Panc1 (cell line): ENCODE data around the gene SFTPB. TPM values are rescaled to one million over a fixed set of nuclear protein-coding genes. Genes with fewer than 3 reads are reported as not detected.

Experiments
- ATAC-seq: fragments of 200-7000 bp; cut with Tn5 transposase; 2 replicates; pipeline ENCODE4 v1.9.1; 2020; ENCODE audit warnings: mild to moderate bottlenecking, moderate library complexity
- BruUV-seq: library from RNA; stranded (reverse); fragments of 400-500 nt; replicated peaks from 2 replicates; lab custom pipeline; 2021; lab: Mats Ljungman, UMichigan
- CTCF ChIA-PET: fragments of 300-600 bp; sonication (Branson Sonifier 250); formaldehyde crosslinking; loops from one replicate; lab custom pipeline; 2022; ENCODE audit warnings: antibody characterized with exemption; lab: Charles Lee
- POLR2A ChIA-PET: fragments of 300-600 bp; sonication (Branson Sonifier 250); formaldehyde crosslinking; loops from one replicate; lab custom pipeline; 2022; ENCODE audit warnings: antibody characterized with exemption; lab: Charles Lee
- DNase-seq: peaks from one replicate; pipeline ENCODE4 v3.0.0-alpha.2; 2010; ENCODE audit warnings: low read depth, low spot score
- H3K27ac ChIP-seq: 2 replicates; pipeline ENCODE4 v1.5.1; 2011; ENCODE audit warnings: mild to moderate bottlenecking, low read length, inconsistent platforms
- H3K27me3 ChIP-seq: fragments of 200-500 bp; sonication (Bioruptor generic); 2 replicates; pipeline ENCODE4 v1.6.0; 2014; ENCODE audit warnings: low read length, inconsistent platforms; ENCODE audit not compliant: control insufficient read depth, insufficient read depth
- H3K36me3 ChIP-seq: fragments of 200-500 bp; sonication (Bioruptor generic); 2 replicates; pipeline ENCODE4 v1.5.1; 2014; ENCODE audit warnings: inconsistent platforms, mild to moderate bottlenecking, low read length, moderate library complexity; ENCODE audit not compliant: control insufficient read depth, insufficient read depth
- H3K4me1 ChIP-seq: 2 replicates; pipeline ENCODE4 v1.5.1; 2011; ENCODE audit warnings: inconsistent platforms, mild to moderate bottlenecking, low read length, moderate library complexity; ENCODE audit not compliant: control insufficient read depth, insufficient read depth
- H3K4me3 ChIP-seq, 2 experiments: 2 replicates each; pipeline ENCODE4 v1.5.1; 2011 to 2012; ENCODE audit warnings: low read depth in 2 of 2, low read length in 2 of 2, mild to moderate bottlenecking in 2 of 2, inconsistent platforms in 1 of 2, moderate library complexity in 1 of 2
- H3K9me3 ChIP-seq: fragments of 200-500 bp; sonication (Bioruptor generic); 2 replicates; pipeline ENCODE4 v1.5.1; 2014; ENCODE audit warnings: low read depth, mild to moderate bottlenecking, inconsistent platforms, low read length, moderate library complexity; ENCODE audit not compliant: control insufficient read depth, insufficient read depth
- POLR2AphosphoS5 ChIP-seq: IDR thresholded peaks from 2 replicates; pipeline ENCODE4 v1.6.1; 2012; ENCODE audit warnings: mild to moderate bottlenecking, low read depth, low read length, moderate library complexity
- SIN3A ChIP-seq: IDR thresholded peaks from 2 replicates; pipeline ENCODE4 v1.6.1; 2012; ENCODE audit warnings: low read depth, mild to moderate bottlenecking, low read length, moderate library complexity, borderline replicate concordance; ENCODE audit not compliant: insufficient read depth
- TCF7L2 ChIP-seq: IDR thresholded peaks from 2 replicates; pipeline ENCODE4 v1.6.1; 2011; ENCODE audit warnings: mild to moderate bottlenecking, low read depth, low read length, inconsistent platforms
- in situ Hi-C: cut with HindIII; loops from 2 replicates; pipeline ENCODE4 v1.10.0; 2016; ENCODE audit warnings: low sequenced_read_pairs, low pct_unique_long_range_greater_than_20kb
- intact Hi-C: fragments of 100-400 bp; cut with micrococcal nuclease; formaldehyde crosslinking; loops from one replicate; pipeline ENCODE4 v1.10.0; 2022; ENCODE audit not compliant: unreplicated experiment
- total RNA-seq: library from RNA; stranded (reverse); gene quantifications from one replicate; pipeline ENCODE4 v1.2.1, GENCODE V29; 2021; ENCODE audit not compliant: unreplicated experiment
- TF ChIP-seq, protein P1 (sequence below): fragments of 450-650 bp; IDR thresholded peaks from 2 replicates; pipeline ENCODE4 v1.5.1; 2017; ENCODE audit warnings: mild to moderate bottlenecking
- TF ChIP-seq, protein P2 (sequence below), 2 experiments: IDR thresholded peaks; 2 replicates each; pipeline ENCODE4 v1.6.1; 2011 to 2012; ENCODE audit warnings: low read depth in 2 of 2, control low read depth in 1 of 2, low read length in 1 of 2, mild to moderate bottlenecking in 1 of 2, moderate library complexity in 1 of 2; ENCODE audit not compliant: insufficient read depth in 1 of 2

Gene SFTPB
- total RNA-seq, 1 experiment from 2014 or later = 5.6 TPM

DNA sequence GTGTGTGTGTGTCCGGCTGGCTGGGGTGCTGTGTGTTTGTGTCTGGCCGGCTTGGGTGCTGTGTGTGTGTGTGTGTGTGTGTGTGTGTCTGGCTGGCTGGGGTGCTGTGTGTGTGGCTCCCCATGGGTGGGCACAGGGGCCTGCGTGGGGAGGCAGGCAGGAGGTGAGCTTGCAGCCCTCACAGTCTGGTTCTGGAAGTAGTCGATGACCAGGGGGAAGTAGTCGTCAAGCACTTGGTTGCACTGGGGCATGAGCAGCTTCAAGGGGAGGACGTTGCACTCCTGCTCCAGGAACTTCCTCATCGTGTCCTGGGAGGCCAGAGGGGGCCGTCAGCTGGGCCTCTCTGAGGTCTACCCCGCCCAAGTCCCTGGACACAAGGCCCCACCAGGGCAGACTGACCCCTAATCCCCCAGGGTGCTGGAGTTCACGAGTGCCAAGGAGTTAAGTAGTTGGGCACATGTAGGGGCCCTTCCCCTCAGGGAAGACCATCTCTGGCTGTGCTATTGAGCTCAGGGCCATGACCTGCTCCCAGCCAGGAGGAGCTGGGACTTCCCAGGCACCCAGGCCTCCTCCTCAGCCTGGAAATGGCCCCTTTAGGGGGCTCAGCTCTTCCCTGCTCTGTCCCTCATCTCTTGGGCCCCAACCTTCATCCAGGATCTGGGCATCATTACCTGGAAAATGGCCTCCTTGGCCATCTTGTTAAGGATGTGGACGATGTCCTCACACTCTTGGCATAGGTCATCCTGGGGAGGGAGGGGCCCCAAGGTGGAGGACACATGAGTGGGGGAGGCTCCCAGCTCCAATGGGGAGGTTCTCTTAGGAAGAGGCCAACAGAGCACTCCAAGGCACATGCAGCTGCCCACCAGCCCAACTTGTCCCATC is 1.3 kb downstream of the SFTPB start:
- DNase-seq (no peak), ATAC-seq (no peak)
- ChIA-PET CTCF (no interaction called here), POLR2A (no interaction called here)
- TF ChIP-seq TCF7L2 (no peak), SIN3A (no peak), POLR2AphosphoS5 (no peak)
- TF ChIP-seq, protein P1, sequence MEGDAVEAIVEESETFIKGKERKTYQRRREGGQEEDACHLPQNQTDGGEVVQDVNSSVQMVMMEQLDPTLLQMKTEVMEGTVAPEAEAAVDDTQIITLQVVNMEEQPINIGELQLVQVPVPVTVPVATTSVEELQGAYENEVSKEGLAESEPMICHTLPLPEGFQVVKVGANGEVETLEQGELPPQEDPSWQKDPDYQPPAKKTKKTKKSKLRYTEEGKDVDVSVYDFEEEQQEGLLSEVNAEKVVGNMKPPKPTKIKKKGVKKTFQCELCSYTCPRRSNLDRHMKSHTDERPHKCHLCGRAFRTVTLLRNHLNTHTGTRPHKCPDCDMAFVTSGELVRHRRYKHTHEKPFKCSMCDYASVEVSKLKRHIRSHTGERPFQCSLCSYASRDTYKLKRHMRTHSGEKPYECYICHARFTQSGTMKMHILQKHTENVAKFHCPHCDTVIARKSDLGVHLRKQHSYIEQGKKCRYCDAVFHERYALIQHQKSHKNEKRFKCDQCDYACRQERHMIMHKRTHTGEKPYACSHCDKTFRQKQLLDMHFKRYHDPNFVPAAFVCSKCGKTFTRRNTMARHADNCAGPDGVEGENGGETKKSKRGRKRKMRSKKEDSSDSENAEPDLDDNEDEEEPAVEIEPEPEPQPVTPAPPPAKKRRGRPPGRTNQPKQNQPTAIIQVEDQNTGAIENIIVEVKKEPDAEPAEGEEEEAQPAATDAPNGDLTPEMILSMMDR = no peak
- TF ChIP-seq, protein P2, sequence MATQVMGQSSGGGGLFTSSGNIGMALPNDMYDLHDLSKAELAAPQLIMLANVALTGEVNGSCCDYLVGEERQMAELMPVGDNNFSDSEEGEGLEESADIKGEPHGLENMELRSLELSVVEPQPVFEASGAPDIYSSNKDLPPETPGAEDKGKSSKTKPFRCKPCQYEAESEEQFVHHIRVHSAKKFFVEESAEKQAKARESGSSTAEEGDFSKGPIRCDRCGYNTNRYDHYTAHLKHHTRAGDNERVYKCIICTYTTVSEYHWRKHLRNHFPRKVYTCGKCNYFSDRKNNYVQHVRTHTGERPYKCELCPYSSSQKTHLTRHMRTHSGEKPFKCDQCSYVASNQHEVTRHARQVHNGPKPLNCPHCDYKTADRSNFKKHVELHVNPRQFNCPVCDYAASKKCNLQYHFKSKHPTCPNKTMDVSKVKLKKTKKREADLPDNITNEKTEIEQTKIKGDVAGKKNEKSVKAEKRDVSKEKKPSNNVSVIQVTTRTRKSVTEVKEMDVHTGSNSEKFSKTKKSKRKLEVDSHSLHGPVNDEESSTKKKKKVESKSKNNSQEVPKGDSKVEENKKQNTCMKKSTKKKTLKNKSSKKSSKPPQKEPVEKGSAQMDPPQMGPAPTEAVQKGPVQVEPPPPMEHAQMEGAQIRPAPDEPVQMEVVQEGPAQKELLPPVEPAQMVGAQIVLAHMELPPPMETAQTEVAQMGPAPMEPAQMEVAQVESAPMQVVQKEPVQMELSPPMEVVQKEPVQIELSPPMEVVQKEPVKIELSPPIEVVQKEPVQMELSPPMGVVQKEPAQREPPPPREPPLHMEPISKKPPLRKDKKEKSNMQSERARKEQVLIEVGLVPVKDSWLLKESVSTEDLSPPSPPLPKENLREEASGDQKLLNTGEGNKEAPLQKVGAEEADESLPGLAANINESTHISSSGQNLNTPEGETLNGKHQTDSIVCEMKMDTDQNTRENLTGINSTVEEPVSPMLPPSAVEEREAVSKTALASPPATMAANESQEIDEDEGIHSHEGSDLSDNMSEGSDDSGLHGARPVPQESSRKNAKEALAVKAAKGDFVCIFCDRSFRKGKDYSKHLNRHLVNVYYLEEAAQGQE (IDR thresholded peaks at IDR 0.05; ENCODE audit: insufficient read depth in 1 of 2, low read depth in 2 of 2, low read length in 1 of 2) = no peak
- H3K4me3 ChIP-seq = no peak overlapping the region
- no TSS peak for BruUV-seq
- no peaks in the 10 kb centered on the region for H3K4me1 ChIP-seq
- no peaks in the 10 kb centered on the region for H3K27me3 ChIP-seq
- in situ Hi-C loops = no loop called here
- intact Hi-C loops = no loop called here
- no peaks in the 10 kb centered on the region for H3K36me3 ChIP-seq
- H3K27ac ChIP-seq = no peak overlapping the region
- no peaks in the 10 kb centered on the region for H3K9me3 ChIP-seq

DNA sequence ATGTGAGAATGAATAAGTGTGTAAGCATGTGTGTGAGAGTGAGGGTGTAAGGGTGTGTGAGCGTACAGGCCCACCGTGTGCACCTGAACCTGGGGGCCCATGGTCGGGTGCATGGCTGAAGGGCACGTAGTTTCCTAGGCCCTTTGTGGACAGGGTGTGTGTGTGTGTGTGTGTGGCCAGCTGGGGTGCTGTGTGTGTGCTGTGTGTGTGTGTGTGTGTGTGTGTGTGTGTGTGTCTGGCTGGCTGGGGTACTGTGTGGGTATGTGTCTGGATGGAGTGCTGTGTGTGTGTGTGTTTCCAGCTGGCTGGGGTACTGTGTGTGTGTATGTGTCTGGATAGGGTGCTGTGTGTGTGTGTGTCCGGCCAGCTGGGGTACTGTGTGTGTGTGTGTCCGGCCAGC is 2.0 kb downstream of the SFTPB start:
- no peak for DNase-seq
- intact Hi-C loops (no loop called here), in situ Hi-C loops (no loop called here)
- H3K27ac ChIP-seq = no peak overlapping the region
- ChIA-PET POLR2A (no interaction called here), CTCF (no interaction called here)
- no peak for TF ChIP-seq SIN3A
- no peak for TF ChIP-seq POLR2AphosphoS5
- TF ChIP-seq, protein P1 = no peak
- TF ChIP-seq, protein P2 (IDR thresholded peaks at IDR 0.05; ENCODE audit: insufficient read depth in 1 of 2, low read depth in 2 of 2, low read length in 1 of 2) = no peak
- no peak for TF ChIP-seq TCF7L2
- no peaks in the 10 kb centered on the region for H3K27me3 ChIP-seq
- H3K36me3 ChIP-seq = no peaks in the 10 kb centered on the region
- H3K4me1 ChIP-seq = no peaks in the 10 kb centered on the region
- H3K4me3 ChIP-seq = no peak overlapping the region
- BruUV-seq = no TSS peak
- H3K9me3 ChIP-seq = no peaks in the 10 kb centered on the region
- no peak for ATAC-seq
